Limb (tissue), 2 donors: ENCODE measurements around the gene CRACR2B.

Experiments used
- DNase-seq, 2 donors: peaks; one replicate each; pipeline ENCODE4 v3.0.0-alpha.2; 2016; ENCODE audit errors: extremely low spot score in 2 of 2

Gene CRACR2B

GRCh38 chr11:866481-866880, 38.8 kb downstream of the CRACR2B start:
- DNase-seq = no peak

GRCh38 chr11:867856-868358, 40.2 kb downstream of the CRACR2B start:
- DNase-seq = no peak

GRCh38 chr11:868394-868793, 40.7 kb downstream of the CRACR2B start:
- DNase-seq = no peak

- DNase-seq = no peak
These were observed 41.1 kb downstream of the CRACR2B start for GRCh38 chr11:868802-869201.

GRCh38 chr11:869399-870126, 41.8 kb downstream of the CRACR2B start:
- DNase-seq = no peak

- DNase-seq = no peak
These were observed 42.4 kb downstream of the CRACR2B start for GRCh38 chr11:870127-870413.

- no peak for DNase-seq
These were observed 42.7 kb downstream of the CRACR2B start for GRCh38 chr11:870418-870817.

- no peak for DNase-seq
These were observed 43.8 kb downstream of the CRACR2B start for GRCh38 chr11:871472-871871.

GRCh38 chr11:872799-873198, 45.1 kb downstream of the CRACR2B start:
- DNase-seq = no peak

- DNase-seq = no peak
These were observed 46.0 kb downstream of the CRACR2B start for GRCh38 chr11:873706-874105.

GRCh38 chr11:875203-875602, 47.5 kb downstream of the CRACR2B start:
- no peak for DNase-seq

- DNase-seq = no peak
These were observed 48.1 kb downstream of the CRACR2B start for GRCh38 chr11:875769-876301.

- DNase-seq = no peak
These were observed 48.8 kb downstream of the CRACR2B start for GRCh38 chr11:876545-876944.

- DNase-seq = no peak
These were observed 49.8 kb downstream of the CRACR2B start for GRCh38 chr11:877565-877964.

GRCh38 chr11:880447-880846, 52.7 kb downstream of the CRACR2B start:
- no peak for DNase-seq
